RWPE1 (cell line): ENCODE results near the gene GGCT.
A peak's percentile ranks its signal among the peaks of the same experiment; 100 is the strongest.

Experiments
- CTCF ChIA-PET: fragments of 350-600 bp; sonication (Branson Sonifier 250); formaldehyde crosslinking; extraction: SDS; loops from one replicate; lab custom pipeline; 2021; lab: Yijun Ruan, JAX
- POLR2A ChIA-PET: fragments of 400-600 bp; formaldehyde crosslinking; extraction: SDS; loops from one replicate; lab custom pipeline; 2020; ENCODE audit warnings: antibody characterized with exemption; ENCODE audit not compliant: low non-redundant PET; lab: Yijun Ruan, JAX
- DNase-seq: peaks from one replicate; pipeline ENCODE4 v3.0.0; 2012; ENCODE audit warnings: low spot score
- H3K27ac ChIP-seq: fragments of 450-650 bp; 2 replicates; pipeline ENCODE4 v1.5.1; 2017
- TF ChIP-seq, protein P1 (sequence below): fragments of 450-650 bp; conservative IDR thresholded peaks from 2 replicates; pipeline ENCODE4 v1.5.1; 2017; ENCODE audit warnings: low read depth, mild to moderate bottlenecking

The GGCT gene

DNA sequence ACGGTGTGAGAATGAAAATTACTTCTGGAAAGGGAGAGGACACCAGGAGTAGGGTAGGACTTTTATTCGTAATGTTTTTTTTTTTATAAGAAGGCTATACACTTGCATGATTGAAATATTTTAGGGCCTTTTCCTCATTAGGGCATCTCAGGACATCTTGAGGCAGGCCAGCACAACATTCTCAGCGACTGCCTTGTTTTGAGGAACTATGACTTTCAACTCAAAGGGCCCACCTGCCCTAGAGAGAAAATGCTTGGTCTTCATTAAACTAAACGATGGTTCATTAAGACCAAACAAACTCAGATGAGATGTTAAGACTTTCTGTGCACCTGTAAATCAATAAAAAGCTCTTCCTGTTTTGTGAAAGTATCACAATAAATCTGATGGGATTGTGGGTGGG lies 37.4 kb downstream of the GGCT start:
- DNase-seq: no peak
- TF ChIP-seq, protein P1, sequence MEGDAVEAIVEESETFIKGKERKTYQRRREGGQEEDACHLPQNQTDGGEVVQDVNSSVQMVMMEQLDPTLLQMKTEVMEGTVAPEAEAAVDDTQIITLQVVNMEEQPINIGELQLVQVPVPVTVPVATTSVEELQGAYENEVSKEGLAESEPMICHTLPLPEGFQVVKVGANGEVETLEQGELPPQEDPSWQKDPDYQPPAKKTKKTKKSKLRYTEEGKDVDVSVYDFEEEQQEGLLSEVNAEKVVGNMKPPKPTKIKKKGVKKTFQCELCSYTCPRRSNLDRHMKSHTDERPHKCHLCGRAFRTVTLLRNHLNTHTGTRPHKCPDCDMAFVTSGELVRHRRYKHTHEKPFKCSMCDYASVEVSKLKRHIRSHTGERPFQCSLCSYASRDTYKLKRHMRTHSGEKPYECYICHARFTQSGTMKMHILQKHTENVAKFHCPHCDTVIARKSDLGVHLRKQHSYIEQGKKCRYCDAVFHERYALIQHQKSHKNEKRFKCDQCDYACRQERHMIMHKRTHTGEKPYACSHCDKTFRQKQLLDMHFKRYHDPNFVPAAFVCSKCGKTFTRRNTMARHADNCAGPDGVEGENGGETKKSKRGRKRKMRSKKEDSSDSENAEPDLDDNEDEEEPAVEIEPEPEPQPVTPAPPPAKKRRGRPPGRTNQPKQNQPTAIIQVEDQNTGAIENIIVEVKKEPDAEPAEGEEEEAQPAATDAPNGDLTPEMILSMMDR: no peak
- H3K27ac ChIP-seq: no peak overlapping the region
- CTCF ChIA-PET: no interaction called here
- POLR2A ChIA-PET: no interaction called here

DNA sequence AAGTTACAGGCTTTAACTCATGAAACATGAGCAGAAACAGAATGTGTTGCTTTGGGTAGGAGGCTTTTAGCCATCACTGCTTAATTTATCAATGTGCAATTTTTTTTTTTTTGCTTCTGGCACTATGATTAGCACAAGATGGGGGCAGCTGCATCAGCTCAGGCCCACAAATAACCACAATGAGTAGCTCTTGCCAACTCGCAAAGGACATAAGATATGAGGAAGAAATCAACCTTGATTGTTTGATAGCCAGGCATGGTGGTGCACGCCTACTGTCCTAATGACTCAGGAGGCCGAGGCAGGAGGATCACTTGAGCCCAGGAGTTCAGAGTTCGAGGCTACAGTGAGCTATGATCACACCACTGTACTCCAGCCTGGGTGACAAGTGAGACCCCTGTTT lies 38.4 kb downstream of the GGCT start:
- H3K27ac ChIP-seq: no peak overlapping the region
- CTCF ChIA-PET: interaction anchor here (1.0 kb wide), 1 partner anchor 12 kb away, joined by 4 read pairs; no protein-coding TSS in a partner anchor
- TF ChIP-seq, protein P1: no peak
- POLR2A ChIA-PET: no interaction called here
- no peak for DNase-seq

DNA sequence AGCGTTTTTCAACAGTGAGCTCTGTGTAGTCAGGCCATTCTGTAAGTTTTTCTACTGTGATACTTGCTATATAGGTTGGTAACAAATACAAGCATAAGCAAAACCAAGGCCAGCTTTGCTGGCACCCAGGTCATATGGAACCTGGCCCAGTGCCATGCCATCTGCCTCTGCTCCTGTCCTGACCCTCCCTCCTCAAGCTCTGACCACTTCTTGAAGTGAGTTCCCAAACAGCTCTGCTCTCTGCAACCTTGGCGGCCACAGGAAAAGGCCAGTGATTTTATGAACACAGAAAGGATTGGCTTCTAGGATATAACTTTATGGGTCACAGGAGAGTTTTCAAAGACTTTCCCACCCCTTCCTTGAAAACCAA lies 38.8 kb downstream of the GGCT start:
- ChIA-PET CTCF (interaction anchor here (0.7 to 1.0 kb wide), 2 partner anchors 12 to 255 kb away, joined by 3 to 4 read pairs; no protein-coding TSS in a partner anchor), POLR2A (no interaction called here)
- no peak overlapping the region for H3K27ac ChIP-seq
- TF ChIP-seq, protein P1: no peak
- DNase-seq: no peak

DNA sequence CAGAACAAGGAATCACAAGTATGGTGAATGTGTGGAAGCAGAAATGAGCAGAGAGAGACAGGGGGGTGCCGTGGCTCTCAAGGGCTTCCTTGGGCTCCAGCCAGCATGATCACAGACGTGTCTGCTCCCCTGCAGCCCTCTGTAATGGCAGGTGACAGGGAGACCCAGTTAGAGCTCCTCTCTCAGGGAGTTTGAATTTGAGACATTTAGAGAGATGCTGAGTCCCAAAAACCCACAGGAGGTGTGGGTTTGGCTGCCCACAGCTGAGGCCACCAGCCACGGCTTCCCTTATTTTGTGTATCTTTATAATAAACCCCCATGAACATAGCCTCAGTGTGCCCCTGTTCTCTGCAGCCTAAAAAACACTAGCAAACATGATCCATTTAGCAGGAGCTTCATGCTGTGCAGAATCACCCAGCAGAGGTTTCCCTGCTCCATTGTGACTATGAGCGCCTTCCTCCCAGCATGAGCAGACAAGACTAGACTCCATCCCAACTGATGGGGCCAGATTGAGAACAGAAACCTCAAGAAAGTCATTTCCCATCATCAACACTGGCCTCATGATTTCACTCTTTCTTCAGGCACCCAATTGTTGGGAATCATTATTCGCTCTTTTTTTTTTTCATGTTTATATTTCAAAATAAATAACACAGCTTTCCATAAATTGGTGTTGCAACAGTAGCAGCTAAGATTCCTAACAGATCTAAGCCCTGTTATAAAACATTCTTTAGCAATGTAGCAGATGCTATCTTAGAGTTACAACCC lies 39.4 kb downstream of the GGCT start:
- TF ChIP-seq, protein P1: no peak
- DNase-seq: no peak
- ChIA-PET POLR2A (no interaction called here), CTCF (interaction anchor here (0.7 kb wide), 2 partner anchors 26 to 254 kb away, joined by 3 read pairs; no protein-coding TSS in a partner anchor)
- no peak overlapping the region for H3K27ac ChIP-seq

DNA sequence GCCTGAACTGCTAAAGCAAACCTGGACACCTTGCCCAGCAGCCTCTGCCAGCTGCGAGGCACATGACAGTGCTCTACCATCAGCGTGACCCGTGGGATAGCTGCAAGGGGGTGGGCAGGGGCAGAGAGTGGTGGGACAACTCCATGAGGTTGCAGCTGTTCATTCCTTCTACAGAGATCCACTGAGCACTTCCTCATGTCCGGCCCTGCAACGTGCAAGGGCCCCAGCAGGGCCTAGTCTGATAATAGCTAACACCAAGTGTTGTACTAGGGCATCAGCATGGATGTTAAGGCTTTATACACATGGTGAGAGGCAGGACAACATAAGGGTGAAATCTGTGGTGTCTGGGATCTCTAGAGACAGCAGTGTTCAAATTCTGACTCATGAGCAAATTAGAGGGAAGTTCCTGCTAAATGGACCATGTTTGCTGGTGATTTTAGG lies 40.4 kb downstream of the GGCT start:
- DNase-seq: no peak
- CTCF ChIA-PET: interaction anchor here (0.6 to 0.7 kb wide), 2 partner anchors 8 to 600 kb away, joined by 3 read pairs; no protein-coding TSS in a partner anchor
- TF ChIP-seq, protein P1: no peak
- POLR2A ChIA-PET: no interaction called here
- H3K27ac ChIP-seq: 0 out of 2 replicates have a peak overlapping the region, but pooled peaks have one; percentile 25

DNA sequence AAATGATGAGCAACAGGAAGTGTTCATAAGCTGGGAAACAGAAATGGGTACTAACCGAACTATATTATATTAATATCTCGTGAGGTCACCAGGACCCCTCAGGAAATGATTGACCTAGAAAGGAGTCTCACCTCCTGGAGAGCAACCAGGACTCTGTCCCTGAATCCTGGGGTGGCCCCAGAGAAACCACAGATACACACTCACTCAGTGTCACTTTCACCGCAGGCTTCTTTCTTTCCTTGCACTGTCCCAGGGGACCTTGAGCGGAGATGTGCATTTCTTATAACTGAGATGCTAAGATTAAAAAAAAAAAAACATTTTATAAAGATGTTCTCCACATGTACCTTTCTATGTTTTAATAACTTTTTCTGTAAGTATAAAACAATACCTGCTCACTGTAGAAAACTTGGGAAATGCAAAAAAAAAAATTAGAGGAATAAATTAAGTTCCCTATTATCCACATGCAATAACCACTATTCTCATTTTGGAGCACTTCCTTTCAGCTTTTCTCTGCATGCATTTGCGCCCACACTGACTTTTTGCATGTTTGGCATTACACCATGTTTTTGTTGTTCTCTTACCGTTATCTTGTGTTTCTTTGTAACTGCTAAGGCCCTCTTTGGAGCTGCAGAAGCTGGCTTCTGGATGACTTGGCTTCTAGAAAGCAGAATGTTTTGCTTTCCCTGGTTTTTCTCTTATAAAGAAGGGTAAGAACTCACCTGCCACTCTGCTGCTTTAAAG lies 41.1 kb downstream of the GGCT start:
- no peak for DNase-seq
- ChIA-PET CTCF (interaction anchor here (0.6 to 0.7 kb wide), 2 partner anchors 9 to 599 kb away, joined by 3 read pairs; no protein-coding TSS in a partner anchor), POLR2A (no interaction called here)
- TF ChIP-seq, protein P1: no peak
- 0 out of 2 replicates have a peak overlapping the region, but pooled peaks have one; percentile 25 for H3K27ac ChIP-seq
